ENCODE data around the gene SYT17.

The SYT17 gene

GRCh38 chr16:19139436-19140091 lies 28.5 kb upstream of the SYT17 start:
- no peak for DNase-seq

GRCh38 chr16:19140396-19140795 lies 27.6 kb upstream of the SYT17 start:
- DNase-seq: no peak

GRCh38 chr16:19142939-19143598 lies 25.0 kb upstream of the SYT17 start:
- DNase-seq: no peak

GRCh38 chr16:19143599-19143956 lies 24.5 kb upstream of the SYT17 start:
- no peak for DNase-seq

- no peak for DNase-seq
These were observed 23.0 kb upstream of the SYT17 start for GRCh38 chr16:19145010-19145409.

GRCh38 chr16:19147126-19147525 lies 20.9 kb upstream of the SYT17 start:
- DNase-seq: no peak

- no peak for DNase-seq
These were observed 20.4 kb upstream of the SYT17 start for GRCh38 chr16:19147627-19148026.

- DNase-seq: no peak
These were observed 19.9 kb upstream of the SYT17 start for GRCh38 chr16:19148189-19148588.

GRCh38 chr16:19151310-19151709 lies 16.7 kb upstream of the SYT17 start:
- no peak for DNase-seq

GRCh38 chr16:19152042-19152441 lies 16.0 kb upstream of the SYT17 start:
- DNase-seq: no peak

- no peak for DNase-seq
These were observed 14.2 kb upstream of the SYT17 start for GRCh38 chr16:19153876-19154275.

- DNase-seq: no peak
These were observed 6.0 kb upstream of the SYT17 start for GRCh38 chr16:19162085-19162484.

- no peak for DNase-seq
These were observed 4.8 kb upstream of the SYT17 start for GRCh38 chr16:19163215-19163614.

- DNase-seq: no peak
These were observed 3.8 kb upstream of the SYT17 start for GRCh38 chr16:19164285-19164684.

GRCh38 chr16:19165101-19165500 lies 2.9 kb upstream of the SYT17 start:
- no peak for DNase-seq

- DNase-seq: peak; percentile 51
These were observed 1.5 kb upstream of the SYT17 start for GRCh38 chr16:19166500-19166899.

- DNase-seq: peak; percentile 29
These were observed 486 bp downstream of the SYT17 start for GRCh38 chr16:19168371-19169081.

- DNase-seq: no peak
These were observed 1.1 kb downstream of the SYT17 start for GRCh38 chr16:19169082-19169639.

- DNase-seq: no peak
These were observed 2.1 kb downstream of the SYT17 start for GRCh38 chr16:19170043-19170655.

GRCh38 chr16:19172098-19172780 lies 4.2 kb downstream of the SYT17 start:
- DNase-seq: no peak

- no peak for DNase-seq
These were observed 5.0 kb downstream of the SYT17 start for GRCh38 chr16:19173059-19173458.

- DNase-seq: no peak
These were observed 5.8 kb downstream of the SYT17 start for GRCh38 chr16:19173649-19174383.

All from NCI-H2029 treated with DMSO at 0.1 percent for 48 hours (cell line).